K562 (cell line): Measurements from ENCODE around the gene COL25A1. TPM values are rescaled to one million over a fixed set of nuclear protein-coding genes. Genes with fewer than 3 reads are reported as not detected.

Experiments used
- CBFA2T2 ChIP-seq: fragments of 450-650 bp; conservative IDR thresholded peaks from 2 replicates; pipeline ENCODE4 v1.6.1; 2017; ENCODE audit warnings: mild to moderate bottlenecking
- CHD7 ChIP-seq: fragments of 200-600 bp; sonication (generic); IDR thresholded peaks from one replicate; pipeline ENCODE4 v1.6.1; 2012; ENCODE audit warnings: mild to moderate bottlenecking, low read depth, low read length, inconsistent platforms
- LARP7 ChIP-seq: fragments of 450-650 bp; IDR thresholded peaks from 2 replicates; pipeline ENCODE4 v1.6.1; 2016
- RHOXF2B ChIP-seq: fragments of 250-450 bp; sonication (Bioruptor Pico); conservative IDR thresholded peaks from 2 replicates; pipeline ENCODE4 v1.5.1; 2021
- TGIF2 ChIP-seq: sonication (generic); formaldehyde crosslinking; IDR thresholded peaks from 2 replicates; pipeline ENCODE4 v1.8.1; 2022; ENCODE audit warnings: mild to moderate bottlenecking, missing genetic modification reagents, moderate library complexity
- polyA plus RNA-seq, 8 experiments: library from polyadenylated mRNA; depleted of rRNA in 4 of 8; stranded (reverse) in 5 of 8; unstranded in 3 of 8; fragments of >200 nt; fragmentation: Nextera tagmentation in 2 of 8; fragmentation: Illumina TruSeq in 1 of 8; extraction: Ambion mirVana in 2 of 8; extraction: Trizol in 1 of 8; gene quantifications; 2 replicates each; pipeline versions ENCODE4 v1.2.1 to v1.2.3, GENCODE V29; 2011 to 2014; ENCODE audit warnings: inconsistent platforms in 1 of 8, missing spikeins in 1 of 8
- total RNA-seq, 7 experiments: library from RNA; depleted of rRNA in 6 of 7; stranded (reverse); fragments of >200 nt in 6 of 7; fragmentation: Illumina TruSeq in 2 of 7; extraction: Trizol in 2 of 7; gene quantifications; 2 replicates each; pipeline versions ENCODE4 v1.2.1 to v1.2.3, GENCODE V29; 2011 to 2021; ENCODE audit warnings: low replicate concordance in 1 of 7

The COL25A1 gene
- total and polyA plus RNA-seq, 9 of the 15 experiments (the other 6 are each of a cell fraction or from before 2014, with no cell fraction given): 0.03 to 0.62 (median 0.27) TPM

- TF ChIP-seq CHD7 (no peak), LARP7 (no peak), TGIF2 (CRISPR knock-in tag) (no peak), RHOXF2B (CRISPR knock-in tag) (no peak), CBFA2T2 (no peak)
Observed at GRCh38 chr4:109276482-109277095, 25.9 kb downstream of the COL25A1 start (continued).
